HepG2 (cell line): ENCODE data around the gene SYNGAP1. TPM values are rescaled to one million over a fixed set of nuclear protein-coding genes. Genes with fewer than 3 reads are reported as not detected.

Experiments used
- ATF2 ChIP-seq: sonication (generic); formaldehyde crosslinking; IDR thresholded peaks from 2 replicates; pipeline ENCODE4 v1.4.0; 2020; ENCODE audit warnings: missing genetic modification reagents
- CAMTA2 ChIP-seq: sonication (generic); formaldehyde crosslinking; IDR thresholded peaks from 2 replicates; pipeline ENCODE4 v1.4.0; 2020; ENCODE audit warnings: mild to moderate bottlenecking, missing genetic modification reagents, borderline replicate concordance
- CENPX ChIP-seq: sonication (generic); formaldehyde crosslinking; IDR thresholded peaks from 2 replicates; pipeline ENCODE4 v1.9.0; 2021; ENCODE audit warnings: mild to moderate bottlenecking, missing genetic modification reagents, moderate library complexity
- CHD2 ChIP-seq: IDR thresholded peaks from 2 replicates; pipeline ENCODE4 v1.6.1; 2011; ENCODE audit warnings: low read depth, low read length, improper control_type of control experiment
- HNF4G ChIP-seq, 2 experiments: sonication (generic) in 1 of 2; formaldehyde crosslinking in 1 of 2; IDR thresholded peaks; 2 replicates each; pipeline versions ENCODE4 v1.4.0 to v1.6.1; 2011 to 2020; ENCODE audit warnings: borderline replicate concordance in 2 of 2, low read depth in 2 of 2, mild to moderate bottlenecking in 2 of 2, low read length in 1 of 2, missing genetic modification reagents in 1 of 2, moderate library complexity in 1 of 2
- IKZF5 ChIP-seq: IDR thresholded peaks from 2 replicates; pipeline ENCODE4 v1.6.1; 2018; ENCODE audit warnings: missing genetic modification reagents, mild to moderate bottlenecking, missing compliant biosample characterization
- IRF2 ChIP-seq: IDR thresholded peaks from 2 replicates; pipeline ENCODE4 v1.6.1; 2018; ENCODE audit warnings: missing genetic modification reagents, missing compliant biosample characterization
- KAT7 ChIP-seq: IDR thresholded peaks from 2 replicates; pipeline ENCODE4 v1.6.1; 2018; ENCODE audit warnings: borderline replicate concordance, missing compliant biosample characterization
- KDM5B ChIP-seq: sonication (generic); formaldehyde crosslinking; IDR thresholded peaks from 2 replicates; pipeline ENCODE4 v1.4.0; 2020; ENCODE audit warnings: missing genetic modification reagents, mild to moderate bottlenecking, borderline replicate concordance
- KLF9 ChIP-seq: IDR thresholded peaks from 2 replicates; pipeline ENCODE4 v1.6.1; 2016; ENCODE audit warnings: low read depth
- MAFF ChIP-seq: IDR thresholded peaks from 2 replicates; pipeline ENCODE4 v1.6.1; 2011; ENCODE audit warnings: low read depth, low read length, improper control_type of control experiment
- MIXL1 ChIP-seq: IDR thresholded peaks from 2 replicates; pipeline ENCODE4 v1.6.1; 2016
- RBAK ChIP-seq: sonication (generic); formaldehyde crosslinking; IDR thresholded peaks from 2 replicates; pipeline ENCODE4 v1.5.1; 2020; ENCODE audit warnings: mild to moderate bottlenecking, missing genetic modification reagents
- REPIN1 ChIP-seq: sonication (generic); formaldehyde crosslinking; IDR thresholded peaks from 2 replicates; pipeline ENCODE4 v1.8.0; 2022; ENCODE audit warnings: missing genetic modification reagents, low read depth, mild to moderate bottlenecking, borderline replicate concordance
- SETDB1 ChIP-seq: sonication (generic); formaldehyde crosslinking; IDR thresholded peaks from 2 replicates; pipeline ENCODE4 v1.5.1; 2020; ENCODE audit warnings: missing genetic modification reagents, mild to moderate bottlenecking, borderline replicate concordance
- SMAD9 ChIP-seq: sonication (generic); formaldehyde crosslinking; IDR thresholded peaks from 2 replicates; pipeline ENCODE4 v1.5.1; 2020; ENCODE audit warnings: mild to moderate bottlenecking, missing genetic modification reagents
- TBP ChIP-seq: sonication (generic); formaldehyde crosslinking; IDR thresholded peaks from 2 replicates; pipeline ENCODE4 v1.5.0; 2020; ENCODE audit warnings: missing genetic modification reagents
- TFDP1 ChIP-seq: IDR thresholded peaks from 2 replicates; pipeline ENCODE4 v1.6.1; 2016; ENCODE audit warnings: missing compliant biosample characterization, missing genetic modification reagents, borderline replicate concordance
- YEATS4 ChIP-seq: sonication (generic); formaldehyde crosslinking; IDR thresholded peaks from 2 replicates; pipeline ENCODE4 v1.4.0; 2020; ENCODE audit warnings: missing genetic modification reagents, borderline replicate concordance
- ZBTB33 ChIP-seq: sonication (generic); formaldehyde crosslinking; IDR thresholded peaks from 2 replicates; pipeline ENCODE4 v1.4.0; 2020; ENCODE audit warnings: missing genetic modification reagents
- ZNF207 ChIP-seq: fragments of 450-650 bp; IDR thresholded peaks from 2 replicates; pipeline ENCODE4 v1.6.1; 2016; ENCODE audit warnings: antibody characterized with exemption, borderline replicate concordance
- ZNF3 ChIP-seq: IDR thresholded peaks from 2 replicates; pipeline ENCODE4 v1.7.0; 2017; ENCODE audit warnings: inconsistent platforms
- ZNF33B ChIP-seq: sonication (generic); formaldehyde crosslinking; IDR thresholded peaks from 2 replicates; pipeline ENCODE4 v1.5.1; 2020; ENCODE audit warnings: mild to moderate bottlenecking, missing genetic modification reagents
- ZNF580 ChIP-seq: IDR thresholded peaks from 2 replicates; pipeline ENCODE4 v1.6.1; 2016; ENCODE audit warnings: low read depth, borderline replicate concordance
- ZNF713 ChIP-seq: sonication (generic); formaldehyde crosslinking; IDR thresholded peaks from 2 replicates; pipeline ENCODE4 v1.4.0; 2020; ENCODE audit warnings: mild to moderate bottlenecking, missing genetic modification reagents
- ZNF746 ChIP-seq: sonication (generic); formaldehyde crosslinking; IDR thresholded peaks from 2 replicates; pipeline ENCODE4 v1.8.0; 2022; ENCODE audit warnings: mild to moderate bottlenecking, missing genetic modification reagents
- polyA plus RNA-seq, 8 experiments: library from polyadenylated mRNA; depleted of rRNA in 3 of 8; stranded (reverse) in 7 of 8; unstranded in 1 of 8; fragments of >200 nt; fragmentation: Illumina TruSeq in 4 of 8; extraction: Trizol in 4 of 8; gene quantifications; 2 replicates each; pipeline versions ENCODE4 v1.2.1 to v1.2.3, GENCODE V29; 2011 to 2016; ENCODE audit warnings: low read depth in 4 of 8, missing spikeins in 1 of 8, mixed read lengths in 1 of 8; ENCODE audit not compliant: insufficient read depth in 1 of 8
- total RNA-seq, 5 experiments: library from RNA; depleted of rRNA; stranded (reverse); fragments of >200 nt; fragmentation: Illumina TruSeq; extraction: Trizol; gene quantifications; 2 replicates each; pipeline ENCODE4 v1.2.3, GENCODE V29; 2016; ENCODE audit warnings: low read depth in 1 of 5

The SYNGAP1 gene
- total and polyA plus RNA-seq, 2 of the 13 experiments (the other 11 are each of a cell fraction or from before 2014, with no cell fraction given), result 0.75 to 1.1 TPM

GRCh38 chr6:33391278-33391921 lies 28.5 kb upstream of the SYNGAP1 start, which contains the start of gene KIFC1 (continued):
- peak; percentile 97 for TF ChIP-seq ZNF580 (CRISPR knock-in tag)
- TF ChIP-seq IKZF5, result peak; percentile 96
- peak; percentile 61; the same call in 1 of the 2 replicates for TF ChIP-seq KDM5B (CRISPR knock-in tag)
- no peak for TF ChIP-seq SMAD9 (CRISPR knock-in tag)
- no peak for TF ChIP-seq RBAK (CRISPR knock-in tag)
- peak; percentile 97 for TF ChIP-seq TFDP1 (CRISPR knock-in tag)
- TF ChIP-seq IRF2, result peak; percentile 98; the same call in 1 of the 2 replicates
- no peak for TF ChIP-seq ZNF207
- no peak for TF ChIP-seq ZNF3 (CRISPR knock-in tag)
- peak; percentile 100 for TF ChIP-seq REPIN1 (CRISPR knock-in tag)
- no peak for TF ChIP-seq CAMTA2 (CRISPR knock-in tag)
- TF ChIP-seq SETDB1, result no peak
- TF ChIP-seq ZBTB33, result peak; percentile 79
- no peak; the same call in 1 of the 2 replicates for TF ChIP-seq CHD2
- TF ChIP-seq KAT7 (CRISPR knock-in tag), result peak; percentile 54; the same call in 1 of the 2 replicates
- TF ChIP-seq ZNF713 (CRISPR knock-in tag), result 0 out of 2 replicates have a peak, but pooled peaks have one; percentile 55
- TF ChIP-seq YEATS4, result peak; percentile 95
- TF ChIP-seq ATF2 (CRISPR knock-in tag), result peak; percentile 91
- peak; percentile 73; the same call in 1 of the 2 replicates for TF ChIP-seq KLF9 (CRISPR knock-in tag)
- TF ChIP-seq TBP, result no peak
- TF ChIP-seq ZNF33B (CRISPR knock-in tag), result no peak
- peak; percentile 92 for TF ChIP-seq MIXL1 (CRISPR knock-in tag)
- TF ChIP-seq ZNF746 (CRISPR knock-in tag), result peak; percentile 70
- no peak for TF ChIP-seq MAFF
- no peak for TF ChIP-seq CENPX (CRISPR knock-in tag)
- no peak for TF ChIP-seq HNF4G (IDR thresholded peaks at IDR 0.05; ENCODE audit: borderline replicate concordance, low read depth, low read length)
- TF ChIP-seq HNF4G (CRISPR knock-in tag; IDR thresholded peaks at IDR 0.05; ENCODE audit: borderline replicate concordance, low read depth), result 0 out of 2 replicates have a peak, but pooled peaks have one; percentile 26
